Measurements from ENCODE around the gene CLDN22.

CLDN22 gene

DNA sequence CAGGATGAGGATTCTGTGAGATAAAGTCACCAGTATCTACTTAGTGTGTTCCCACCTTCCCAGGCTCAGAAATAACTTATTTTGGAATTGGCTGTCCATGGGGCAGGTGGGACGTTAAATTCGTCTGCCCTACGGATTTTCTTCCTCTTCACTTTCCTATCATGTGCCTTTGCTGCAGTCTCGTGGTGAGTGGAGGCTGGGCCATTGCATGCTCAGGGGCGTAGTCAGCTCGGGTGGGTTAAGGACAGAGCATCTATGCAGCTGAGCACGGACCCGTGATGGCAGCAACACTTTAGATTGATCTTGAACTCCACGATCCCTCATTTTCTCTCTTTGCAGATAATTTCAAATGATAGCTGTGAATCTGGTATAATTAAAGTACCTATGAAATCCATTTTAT, 51.5 kb downstream of the CLDN22 start:
- DNase-seq, result no peak

Data from DMS79 treated with DMSO at 0.1 percent for 48 hours (cell line).